ENCODE data around the gene PRKCZ.
A peak's percentile ranks its signal among the peaks of the same experiment; 100 is the strongest.

The PRKCZ gene

GRCh38 chr1:2044510-2045319 lies 5.5 kb upstream of the PRKCZ start:
- Histone ChIP-seq H4K20me1 (peaks cover 0 to 28% (median 0%) of the 10 kb centered on the region in 11 experiments; a peak in 6 of 22 replicates), H3K4me3 (peak overlapping the region; percentile 35 to 66 (median 48); a peak in 16 of 20 replicates), H3K4me1 (peaks cover 19 to 91% (median 76%) of the 10 kb centered on the region in 10 experiments), H3K4me2 (peak overlapping the region; percentile 82 to 97 (median 90)), H3K36me3 (no peaks in the 10 kb centered on the region), H3K27ac (peak overlapping the region in 9 of 11 experiments; percentile 27 to 77 (median 62); a peak in 17 of 22 replicates), H3K9me3 (replicated peaks in 1 of 11) (peaks cover 0 to 10% (median 0%) of the 10 kb centered on the region in 11 experiments; a peak in 2 of 22 replicates), H3K9ac (peak overlapping the region in 10 of 11 experiments; percentile 54 to 78 (median 72); a peak in 19 of 22 replicates), H3K27me3 (peaks cover 24 to 51% (median 32%) of the 10 kb centered on the region in 11 experiments)
- no peak for TF ChIP-seq Cebpa-rat (IDR thresholded peaks at IDR 0.05)

DNA sequence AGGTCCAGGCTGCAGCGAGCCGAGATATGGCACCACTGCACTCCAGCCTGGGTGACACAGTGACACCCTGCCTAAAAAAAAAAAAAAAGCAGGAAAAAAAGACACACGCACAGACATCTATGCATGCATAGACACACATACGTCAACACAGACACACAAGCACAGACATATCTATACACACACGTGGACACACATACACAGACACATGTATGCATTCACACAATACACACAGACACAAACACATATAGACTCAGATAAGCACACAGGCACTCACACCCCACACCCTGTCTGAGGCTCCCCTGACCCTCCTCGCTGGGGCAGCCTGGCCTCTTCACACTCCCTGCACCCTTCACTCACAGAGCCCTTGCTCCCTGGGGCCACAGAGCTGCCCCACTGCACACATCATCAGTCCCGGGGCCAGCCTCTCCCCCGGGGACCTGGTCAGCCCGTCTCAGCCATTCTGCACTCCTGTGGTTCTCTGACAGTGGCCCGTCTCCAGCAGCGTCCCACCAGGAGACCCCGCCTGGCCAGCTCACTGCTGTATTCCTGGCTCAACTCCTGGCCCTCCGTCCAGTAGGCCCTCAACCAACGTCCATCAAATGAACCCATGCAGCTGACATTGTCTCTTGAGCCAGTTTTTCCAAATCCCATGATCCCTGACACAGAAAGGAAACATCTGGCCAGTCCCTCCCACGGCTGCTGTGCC lies 4.6 kb upstream of the PRKCZ start:
- peak overlapping the region in 6 of 11 experiments; percentile 58 to 78 (median 72); a peak in 10 of 22 replicates for H3K9ac ChIP-seq
- peak overlapping the region in 5 of 10 experiments; percentile 44 to 66 (median 55); a peak in 5 of 20 replicates for H3K4me3 ChIP-seq

GRCh38 chr1:2046174-2046917 lies 3.9 kb upstream of the PRKCZ start:
- peaks cover 22 to 92% (median 83%) of the 10 kb centered on the region in 10 experiments for H3K4me1 ChIP-seq
- H3K4me2 ChIP-seq, result peak overlapping the region in 10 of 11 experiments; percentile 38 to 97 (median 89); a peak in 18 of 22 replicates
- H3K36me3 ChIP-seq, result no peaks in the 10 kb centered on the region
- peaks cover 0 to 37% (median 7%) of the 10 kb centered on the region in 11 experiments; a peak in 12 of 22 replicates for H4K20me1 ChIP-seq
- peaks cover 41 to 67% (median 49%) of the 10 kb centered on the region in 11 experiments for H3K27me3 ChIP-seq
- H3K9ac ChIP-seq, result peak overlapping the region in 3 of 11 experiments; percentile 50 to 74 (median 72); a peak in 6 of 22 replicates
- TF ChIP-seq Cebpa-rat (IDR thresholded peaks at IDR 0.05), result no peak
- H3K27ac ChIP-seq, result no peak overlapping the region
- no peaks in the 10 kb centered on the region for H3K9me3 ChIP-seq (replicated peaks in 1 of 11)
- H3K4me3 ChIP-seq, result 0 out of 20 replicates have a peak overlapping the region, but pooled peaks of 1 of the 10 experiments have one; percentile 44

More for the DNA sequence above, 4.6 kb upstream of the PRKCZ start:
- H3K4me1 ChIP-seq, result peaks cover 21 to 92% (median 80%) of the 10 kb centered on the region in 10 experiments
- peaks cover 0 to 1% (median 0%) of the 10 kb centered on the region in 11 experiments; a peak in 1 of 22 replicates for H3K9me3 ChIP-seq (replicated peaks in 1 of 11)
- H3K27ac ChIP-seq, result peak overlapping the region in 1 of 11 experiments; percentile 56; a peak in 3 of 22 replicates
- TF ChIP-seq Cebpa-rat (IDR thresholded peaks at IDR 0.05), result no peak
- no peaks in the 10 kb centered on the region for H3K36me3 ChIP-seq
- H4K20me1 ChIP-seq, result peaks cover 0 to 30% (median 0%) of the 10 kb centered on the region in 11 experiments; a peak in 6 of 22 replicates
- H3K27me3 ChIP-seq, result peaks cover 33 to 60% (median 41%) of the 10 kb centered on the region in 11 experiments
- peak overlapping the region; percentile 82 to 97 (median 90) for H3K4me2 ChIP-seq

DNA sequence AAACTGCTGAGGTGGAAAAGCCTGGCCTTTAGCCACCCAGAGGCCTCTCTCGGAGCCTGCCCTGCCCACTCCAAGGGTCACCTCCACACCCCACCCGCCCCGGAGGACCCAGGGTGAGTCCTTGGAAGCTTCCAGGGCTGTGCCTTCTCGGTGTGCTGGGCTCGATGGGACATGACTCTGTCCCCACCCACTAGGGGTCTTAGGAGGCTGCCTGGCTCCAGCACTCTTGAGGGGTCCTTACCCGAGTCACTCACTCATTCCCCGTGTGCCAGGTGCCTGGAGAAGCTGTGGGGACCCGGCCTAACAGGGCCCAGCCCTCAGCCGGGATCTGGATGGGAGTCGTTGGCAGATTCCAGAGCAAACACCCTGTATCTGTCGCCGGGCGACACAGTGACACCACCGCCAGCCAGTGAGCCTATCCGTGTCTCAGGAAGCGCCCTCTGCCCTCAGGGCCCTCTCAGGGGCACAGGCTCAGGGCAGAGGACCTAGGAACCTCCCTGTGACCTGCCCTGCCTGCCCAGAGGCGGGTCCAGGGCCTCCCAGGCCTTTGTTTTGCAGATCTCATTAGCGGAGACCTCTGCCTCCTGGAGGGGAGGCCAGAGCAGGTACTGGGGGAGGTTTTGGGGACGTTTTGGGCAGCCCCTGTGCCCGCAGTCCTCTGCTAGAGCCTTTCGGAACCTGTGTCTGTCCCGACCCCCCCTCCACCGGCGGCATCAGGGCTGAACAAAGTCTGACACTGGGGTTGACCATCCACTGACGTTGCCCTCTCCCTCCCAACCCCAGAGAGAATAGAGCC lies 3.1 kb upstream of the PRKCZ start:
- Histone ChIP-seq H3K27me3 (peaks cover 49 to 75% (median 57%) of the 10 kb centered on the region in 11 experiments), H4K20me1 (peaks cover 0 to 41% (median 13%) of the 10 kb centered on the region in 11 experiments; a peak in 12 of 22 replicates), H3K27ac (no peak overlapping the region), H3K4me3 (no peak overlapping the region), H3K36me3 (no peaks in the 10 kb centered on the region), H3K4me2 (peak overlapping the region in 6 of 11 experiments; percentile 21 to 89 (median 87); a peak in 11 of 22 replicates), H3K9ac (0 out of 22 replicates have a peak overlapping the region, but pooled peaks of 2 of the 11 experiments have one; percentile 24 to 27), H3K4me1 (peaks cover 30 to 92% (median 84%) of the 10 kb centered on the region in 10 experiments), H3K9me3 (replicated peaks in 1 of 11) (no peaks in the 10 kb centered on the region)
- no peak for TF ChIP-seq Cebpa-rat (IDR thresholded peaks at IDR 0.05)

GRCh38 chr1:2047749-2048729 lies 2.2 kb upstream of the PRKCZ start:
- H3K9ac ChIP-seq, result 0 out of 22 replicates have a peak overlapping the region, but pooled peaks of 1 of the 11 experiments have one; percentile 27
- H3K36me3 ChIP-seq, result no peaks in the 10 kb centered on the region
- no peaks in the 10 kb centered on the region for H3K9me3 ChIP-seq (replicated peaks in 1 of 11)
- no peak for TF ChIP-seq Cebpa-rat (IDR thresholded peaks at IDR 0.05)
- H4K20me1 ChIP-seq, result peaks cover 0 to 50% (median 14%) of the 10 kb centered on the region in 11 experiments; a peak in 12 of 22 replicates
- peak overlapping the region in 8 of 11 experiments; percentile 21 to 89 (median 83); a peak in 13 of 22 replicates for H3K4me2 ChIP-seq
- peaks cover 36 to 95% (median 90%) of the 10 kb centered on the region in 10 experiments for H3K4me1 ChIP-seq
- peaks cover 55 to 84% (median 65%) of the 10 kb centered on the region in 11 experiments for H3K27me3 ChIP-seq
- no peak overlapping the region for H3K4me3 ChIP-seq
- no peak overlapping the region for H3K27ac ChIP-seq

DNA sequence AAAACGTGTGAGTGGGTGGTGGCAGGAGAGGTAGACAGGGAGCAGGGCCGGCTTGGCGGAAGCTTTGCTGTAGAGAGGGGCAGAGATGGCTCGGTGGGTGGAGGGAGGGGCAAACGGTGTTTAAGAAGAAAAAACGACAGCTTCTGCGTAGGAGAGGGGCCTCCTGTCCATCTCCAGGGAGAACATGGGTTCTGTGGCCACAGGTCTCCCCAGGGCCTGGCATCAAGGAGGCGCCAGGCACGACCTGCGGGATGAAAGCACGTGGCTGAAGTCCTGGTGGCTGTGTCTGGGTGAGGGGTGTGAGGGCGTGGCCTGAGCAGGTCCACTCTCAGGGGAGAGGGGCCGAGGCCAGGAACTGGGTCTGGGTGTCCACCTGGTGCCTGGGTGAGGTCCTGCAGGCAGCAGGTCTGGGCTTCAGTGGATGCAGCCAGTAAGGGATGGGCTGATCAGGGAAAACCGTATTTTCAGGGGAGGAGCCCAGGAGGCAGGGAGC lies 940 bp upstream of the PRKCZ start:
- no peak for TF ChIP-seq Cebpa-rat (IDR thresholded peaks at IDR 0.05)
- H3K9me3 ChIP-seq (replicated peaks in 1 of 11), result no peaks in the 10 kb centered on the region
- H3K4me3 ChIP-seq, result peak overlapping the region; percentile 51 to 74 (median 62)
- H3K9ac ChIP-seq, result peak overlapping the region in 9 of 11 experiments; percentile 41 to 68 (median 59); a peak in 12 of 22 replicates
- H4K20me1 ChIP-seq, result peaks cover 0 to 62% (median 16%) of the 10 kb centered on the region in 11 experiments; a peak in 12 of 22 replicates
- no peaks in the 10 kb centered on the region for H3K36me3 ChIP-seq
- peak overlapping the region in 1 of 11 experiments; percentile 20; a peak in 3 of 22 replicates for H3K27ac ChIP-seq
- H3K4me2 ChIP-seq, result peak overlapping the region; percentile 78 to 89 (median 83)
- H3K4me1 ChIP-seq, result peaks cover 36 to 95% (median 91%) of the 10 kb centered on the region in 10 experiments
- peaks cover 55 to 96% (median 67%) of the 10 kb centered on the region in 11 experiments for H3K27me3 ChIP-seq
